Motor neuron (in vitro differentiated cells): ENCODE measurements around the gene NMT1. TPM values are rescaled to one million over a fixed set of nuclear protein-coding genes. Genes with fewer than 3 reads are reported as not detected.

Experiments
- ATAC-seq, 8 experiments: fragments of 200-7000 bp; cut with Tn5 transposase; replicated peaks in 6 of 8; 2 replicates each; pipeline ENCODE4 v1.8.0; 2021; ENCODE audit warnings: mild to moderate bottlenecking in 8 of 8, moderate library complexity in 8 of 8
- H3K27ac ChIP-seq, 2 donors: fragments of 250-450 bp; sonication (Bioruptor Pico); 2 replicates each; pipeline ENCODE4 v1.9.0; 2021; ENCODE audit warnings: antibody characterized with exemption in 2 of 2, mild to moderate bottlenecking in 2 of 2, moderate library complexity in 1 of 2
- H3K4me1 ChIP-seq, 2 donors: fragments of 250-450 bp; sonication (Bioruptor Pico); replicated peaks in 1 of 2; 2 replicates each; pipeline ENCODE4 v1.6.1; 2021; ENCODE audit warnings: antibody characterized with exemption in 2 of 2, mild to moderate bottlenecking in 2 of 2, moderate library complexity in 1 of 2
- H3K4me3 ChIP-seq, 5 donors: fragments of 250-450 bp; sonication (Bioruptor Pico); 2 replicates each; pipeline ENCODE4 v1.9.0; 2021; ENCODE audit warnings: antibody characterized with exemption in 5 of 5, mild to moderate bottlenecking in 5 of 5, moderate library complexity in 4 of 5
- WGBS, 10 experiments: fragments of 450-650 bp; shearing (Covaris generic); methylation state at CpG; one replicate each; pipeline ENCODE4 v1.0.0; 2022; 5-methylcytosine and 5-hydroxymethylcytosine counted together
- in situ Hi-C, 9 experiments: fragments of 400-800 bp; cut with MboI; loops; one replicate each; pipeline ENCODE4 v1.15.0; 2021; ENCODE audit warnings: low sequenced_read_pairs in 9 of 9, low pct_unique_long_range_greater_than_20kb in 2 of 9; ENCODE audit not compliant: unreplicated experiment in 9 of 9
- total RNA-seq, 8 experiments: library from RNA; unstranded; fragments of 300-600 nt; gene quantifications; 2 replicates each; pipeline versions ENCODE4 v1.2.3 to v1.2.4, GENCODE V29; 2022

Gene NMT1
- 100 to 1,000 TPM in 2 of 8 experiments, 10 to 100 TPM in 6; 38.3 to 140 (median 67.8) TPM for total RNA-seq

- Histone ChIP-seq H3K4me3 (peak within 1 kb of the TSS; percentile 67 to 94 (median 88)), H3K4me1 (peaks cover 12 to 13% of the 10 kb centered on the region in 2 donors), H3K27ac (peak within 1 kb of the TSS; percentile 96 to 97)
- peak; percentile 93 to 96 (median 94) for ATAC-seq
- in situ Hi-C loops = no loop called here
- WGBS, 10 experiments = 0% methylated on average over 1 to 21 of the region's 50 CpGs; no CpG with 5 or more reads in 1 of the 10 experiments
Observed at GRCh38 chr17:45060797-45061605, at the start of gene NMT1. NMT1 (plus strand) TSS chr17:45061317; CDS start chr17:45061330, 13 bp downstream.

GRCh38 chr17:45011767-45012166, 49.4 kb upstream of the NMT1 start:
- peaks cover 32 to 33% of the 10 kb centered on the region in 2 donors for H3K4me1 ChIP-seq
- no peak overlapping the region for H3K27ac ChIP-seq
- in situ Hi-C loops = loop anchor here in 5 of 9 experiments (10.0 to 25.0 kb wide), 3 partner anchors 87 to 99 kb away; partner anchors contain the start of gene GFAP (in 2 of the 5)
- 33 to 100% (median 100%) methylated on average over 1 of the region's 1 CpG; no CpG with 5 or more reads in 5 of the 10 experiments for WGBS, 10 experiments
- ATAC-seq = no peak
- H3K4me3 ChIP-seq = no peak overlapping the region

DNA sequence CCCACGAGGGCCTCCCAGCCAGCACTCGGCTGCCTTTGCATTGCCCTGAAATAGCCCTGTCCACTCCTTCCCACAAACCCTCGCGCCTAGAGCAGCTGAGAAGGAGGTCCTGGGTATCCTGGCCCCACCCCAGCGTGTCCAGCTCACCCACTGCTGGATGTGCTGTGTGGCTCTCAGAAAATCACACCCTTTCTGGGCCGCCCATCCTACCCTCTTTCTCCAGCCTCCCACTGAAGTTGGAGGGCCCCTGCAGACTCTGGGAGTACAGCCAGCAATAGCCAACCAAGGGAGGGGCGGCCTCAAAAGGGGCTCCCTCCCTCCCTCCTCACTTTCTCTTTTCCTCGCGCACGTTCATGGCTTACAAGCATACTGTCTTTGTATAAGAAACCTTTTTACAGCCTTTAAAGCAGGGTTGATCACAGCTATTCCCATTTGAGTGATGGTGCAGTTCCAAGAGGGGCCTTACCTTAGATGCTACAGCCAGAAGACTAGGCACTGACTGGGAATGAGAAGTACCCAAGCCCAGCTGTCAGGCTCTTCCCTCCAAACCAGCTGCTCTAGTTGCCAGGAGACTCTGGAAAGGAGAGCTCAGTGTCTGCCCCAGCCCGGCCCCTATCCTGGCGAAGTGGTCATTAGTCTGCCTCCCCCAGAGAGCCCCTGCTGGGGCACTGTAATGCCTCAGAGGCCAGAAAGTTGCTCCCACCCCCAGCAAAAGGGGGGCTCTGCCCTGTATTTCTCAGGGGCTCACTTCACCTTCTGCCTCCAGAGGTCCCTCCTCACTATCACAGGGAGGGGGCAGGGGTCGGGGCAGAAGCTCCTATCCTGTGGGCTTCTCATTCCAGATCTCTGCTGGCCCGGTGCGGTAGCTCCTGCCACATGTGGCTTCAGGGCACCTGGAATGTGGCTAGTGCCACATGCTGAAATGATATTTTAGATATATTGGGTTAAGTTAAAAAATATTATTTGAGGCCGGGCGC, 47.8 kb upstream of the NMT1 start:
- peaks cover 29 to 34% of the 10 kb centered on the region in 2 donors for H3K4me1 ChIP-seq
- no peak overlapping the region for H3K4me3 ChIP-seq
- peak; percentile 54 to 91 (median 64) for ATAC-seq
- H3K27ac ChIP-seq = no peak overlapping the region
- 13 to 100% (median 75%) methylated on average over 1 to 3 of the region's 17 CpGs; no CpG with 5 or more reads in 5 of the 10 experiments for WGBS, 10 experiments
- in situ Hi-C loops = loop anchor here in 5 of 9 experiments (10.0 to 25.0 kb wide), 3 partner anchors 89 to 101 kb away; partner anchors contain the start of gene GFAP (in 2 of the 5)

- 36 to 85% (median 65%) methylated on average over 1 to 7 of the region's 7 CpGs; no CpG with 5 or more reads in 3 of the 10 experiments for WGBS, 10 experiments
- no peak overlapping the region for H3K4me3 ChIP-seq
- ATAC-seq = no peak
- in situ Hi-C loops = loop anchor here in 6 of 9 experiments (5.0 to 25.0 kb wide), 4 partner anchors 91 to 104 kb away; partner anchors contain the start of gene GFAP (in 2 of the 6)
- peak overlapping the region in 1 of 2 donors; percentile 9 for H3K27ac ChIP-seq
- H3K4me1 ChIP-seq = peaks cover 50% of the 10 kb centered on the region in 2 donors
Observed at GRCh38 chr17:45016237-45016636, 44.9 kb upstream of the NMT1 start.

DNA sequence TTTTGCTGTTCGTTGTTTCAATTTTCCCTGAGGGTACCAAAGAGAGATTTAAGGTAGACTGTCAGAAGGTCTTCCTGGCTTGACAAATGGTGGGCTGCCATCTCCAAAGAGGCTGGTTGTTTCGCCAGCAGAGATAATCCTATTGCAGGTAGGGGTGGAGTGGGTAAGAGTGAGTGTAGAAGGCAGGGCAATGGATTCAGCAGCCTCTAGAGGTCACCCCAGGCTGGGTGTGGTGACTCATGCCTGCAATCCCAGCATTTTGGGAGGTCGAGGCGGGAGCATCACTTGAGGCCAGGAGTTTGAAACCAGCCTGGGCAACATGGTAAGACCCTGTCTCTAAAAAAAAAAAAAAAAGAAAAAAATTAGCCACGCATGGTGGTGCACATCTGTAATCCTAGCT, 44.3 kb upstream of the NMT1 start:
- WGBS, 10 experiments = 50 to 100% (median 72%) methylated on average over 1 to 4 of the region's 5 CpGs; no CpG with 5 or more reads in 2 of the 10 experiments
- in situ Hi-C loops = loop anchor here in 6 of 9 experiments (5.0 to 25.0 kb wide), 4 partner anchors 92 to 105 kb away; partner anchors contain the start of gene GFAP (in 2 of the 6)
- H3K27ac ChIP-seq = peak overlapping the region in 1 of 2 donors; percentile 9
- H3K4me1 ChIP-seq = peaks cover 55 to 56% of the 10 kb centered on the region in 2 donors
- no peak overlapping the region for H3K4me3 ChIP-seq
- ATAC-seq = no peak

DNA sequence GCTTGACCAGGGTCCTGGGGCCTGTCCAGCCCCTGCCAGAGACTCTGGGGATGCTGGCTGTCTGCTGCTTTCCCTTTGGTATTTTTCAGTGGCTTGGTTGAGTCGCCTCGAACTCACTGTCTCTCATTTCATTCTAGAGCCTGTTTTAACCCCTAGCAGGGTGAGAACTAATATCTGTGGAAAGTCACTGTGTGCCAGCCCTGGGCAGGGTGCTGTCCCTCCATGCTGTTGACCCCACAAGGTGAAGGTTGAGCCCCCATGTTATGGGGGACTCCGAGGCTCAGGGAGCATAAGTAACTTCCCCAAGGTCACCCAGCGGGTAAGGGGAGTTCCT, 42.6 kb upstream of the NMT1 start:
- Histone ChIP-seq H3K4me3 (peak overlapping the region in 4 of 5 donors; percentile 29 to 41 (median 36)), H3K27ac (peak overlapping the region in 1 of 2 donors; percentile 14), H3K4me1 (peaks cover 46 to 49% of the 10 kb centered on the region in 2 donors)
- no peak for ATAC-seq
- 17 to 42% methylated on average over 2 of the region's 4 CpGs; no CpG with 5 or more reads in 8 of the 10 experiments for whole genome bisulfite sequencing, 10 experiments
- in situ Hi-C loops = loop anchor here in 6 of 9 experiments (5.0 to 25.0 kb wide), 4 partner anchors 94 to 106 kb away; partner anchors contain the start of gene GFAP (in 2 of the 6)

DNA sequence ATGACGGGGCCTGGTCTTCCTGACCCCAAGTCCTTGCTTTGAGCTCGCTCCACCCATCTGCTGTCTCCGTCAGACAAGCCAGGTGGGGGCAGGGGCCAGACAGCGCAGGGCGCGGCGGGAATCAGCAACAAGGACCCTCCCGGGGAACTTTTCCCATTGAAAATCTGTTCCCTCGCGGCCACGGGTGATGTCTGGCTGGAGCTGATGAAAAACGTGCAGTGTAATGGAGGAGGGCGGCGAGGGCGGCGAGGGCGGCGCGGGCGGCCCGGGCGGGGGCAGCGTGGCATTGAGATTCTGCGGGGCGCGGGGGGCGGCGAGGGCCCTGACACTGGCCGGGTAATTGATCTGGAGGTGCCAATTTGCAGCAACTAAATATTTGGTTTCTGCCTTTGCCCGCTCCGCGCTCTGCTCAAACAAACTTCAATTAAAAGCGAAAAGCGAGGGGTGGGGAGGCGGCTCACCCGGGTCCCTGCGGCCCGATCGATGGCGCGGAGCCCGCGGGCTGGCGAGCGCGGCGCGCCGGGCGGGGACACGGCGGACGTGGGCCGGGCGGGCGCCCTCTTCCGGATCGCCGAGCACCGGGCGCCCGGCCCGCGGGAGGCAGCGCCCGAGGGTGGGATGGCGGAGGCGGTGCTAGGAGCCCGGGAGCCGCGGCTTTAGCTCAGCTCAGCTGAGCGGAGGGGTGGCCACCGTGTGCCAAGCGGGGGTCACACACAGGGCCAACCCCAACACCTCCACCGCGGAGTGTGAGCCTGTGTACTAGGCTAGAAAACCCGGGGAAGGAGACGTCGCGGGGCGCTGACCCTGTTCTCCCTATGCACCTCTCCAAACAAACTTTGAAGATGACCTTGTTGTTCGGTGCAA, 42.0 kb upstream of the NMT1 start:
- peak overlapping the region; percentile 29 to 41 (median 35) for H3K4me3 ChIP-seq
- peak; percentile 59 to 80 (median 66) for ATAC-seq
- peak overlapping the region in 1 of 2 donors; percentile 14 for H3K27ac ChIP-seq
- peaks cover 42 to 46% of the 10 kb centered on the region in 2 donors for H3K4me1 ChIP-seq
- in situ Hi-C loops = loop anchor here in 6 of 9 experiments (5.0 to 25.0 kb wide), 4 partner anchors 94 to 107 kb away; partner anchors contain the start of gene GFAP (in 2 of the 6)
- WGBS, 10 experiments = 0 to 22% (median 5%) methylated on average over 3 to 14 of the region's 82 CpGs; no CpG with 5 or more reads in 5 of the 10 experiments

DNA sequence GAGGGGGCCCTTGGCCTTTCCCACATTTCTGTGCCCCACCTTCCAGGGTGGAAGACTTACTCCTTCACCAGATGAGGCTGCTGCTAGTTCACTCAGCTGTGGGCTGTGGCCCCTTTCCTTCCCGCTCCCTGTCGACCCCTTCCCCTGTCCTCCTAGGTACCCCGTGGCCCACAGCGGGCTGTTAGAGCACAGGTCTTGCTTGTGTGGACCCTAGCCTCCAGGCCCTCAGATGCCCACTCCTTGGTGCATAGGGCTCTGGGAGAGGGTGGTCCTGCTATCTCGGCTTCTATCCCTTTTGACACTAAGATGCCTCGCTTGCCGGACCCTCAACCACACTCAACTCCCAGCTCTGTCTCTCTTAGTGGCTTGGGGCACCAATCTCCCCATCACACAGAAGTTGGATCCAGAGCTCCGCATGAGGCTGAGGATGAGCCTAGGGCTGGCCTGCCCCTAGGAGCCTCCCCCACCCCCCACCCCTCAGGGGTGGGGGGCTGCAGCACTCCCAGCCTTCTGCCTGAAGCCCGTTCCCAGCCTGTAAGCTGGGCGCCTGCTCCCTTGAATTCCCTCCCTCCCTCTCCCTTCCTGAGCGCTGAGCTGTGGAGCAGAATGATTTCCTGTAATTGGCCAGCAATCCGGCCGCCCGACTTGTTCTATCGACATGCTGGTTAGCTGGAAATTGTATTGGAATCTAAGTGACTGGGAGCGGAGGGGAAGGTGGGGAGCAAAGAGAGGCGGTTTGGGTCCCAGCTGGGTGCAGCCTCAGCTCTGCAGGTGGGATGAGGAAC, 40.6 kb upstream of the NMT1 start:
- WGBS, 10 experiments = 30 to 60% (median 40%) methylated on average over 1 to 4 of the region's 17 CpGs; no CpG with 5 or more reads in 5 of the 10 experiments
- no peak overlapping the region for H3K27ac ChIP-seq
- H3K4me3 ChIP-seq = no peak overlapping the region
- ATAC-seq = peak in 5 of 8 experiments; percentile 33 to 47 (median 39)
- H3K4me1 ChIP-seq = peaks cover 42 to 46% of the 10 kb centered on the region in 2 donors
- in situ Hi-C loops = loop anchor here in 1 of 9 experiments (25.0 kb wide), 1 partner anchor 108 kb away; the partner anchor contains the start of gene GFAP

GRCh38 chr17:45021607-45022287, 39.4 kb upstream of the NMT1 start:
- Histone ChIP-seq H3K4me3 (peak overlapping the region in 3 of 5 donors; percentile 17 to 20 (median 19)), H3K27ac (no peak overlapping the region), H3K4me1 (peaks cover 35% of the 10 kb centered on the region in 2 donors)
- 2 to 36% (median 13%) methylated on average over 4 to 13 of the region's 57 CpGs; no CpG with 5 or more reads in 6 of the 10 experiments for WGBS, 10 experiments
- ATAC-seq = peak; percentile 65 to 81 (median 71)
- in situ Hi-C loops = loop anchor here in 1 of 9 experiments (25.0 kb wide), 1 partner anchor 109 kb away; the partner anchor contains the start of gene GFAP

DNA sequence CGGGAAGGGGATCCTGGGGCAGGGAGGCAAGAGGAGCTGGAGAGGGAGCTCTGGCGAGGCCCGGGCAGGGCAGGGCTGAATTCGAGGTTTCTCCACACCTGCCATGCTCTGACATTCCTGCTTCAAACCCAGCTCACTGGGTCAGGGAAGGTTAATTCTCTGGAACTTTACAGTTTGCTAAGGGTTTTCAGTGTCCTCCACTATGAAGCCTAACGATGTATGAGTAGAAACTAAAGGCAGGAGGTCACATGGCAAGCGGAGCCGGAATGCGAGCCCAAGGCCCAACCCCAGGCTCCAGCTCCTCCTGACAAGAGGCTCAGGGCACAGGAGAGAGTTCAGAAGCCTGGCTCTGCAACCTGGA, 38.8 kb upstream of the NMT1 start:
- Histone ChIP-seq H3K4me3 (no peak overlapping the region), H3K27ac (no peak overlapping the region), H3K4me1 (peaks cover 32 to 35% of the 10 kb centered on the region in 2 donors)
- ATAC-seq = peak in 4 of 8 experiments; percentile 2 to 22 (median 10)
- 7 to 96% (median 71%) methylated on average over 2 to 6 of the region's 8 CpGs; no CpG with 5 or more reads in 3 of the 10 experiments for WGBS, 10 experiments
- in situ Hi-C loops = loop anchor here in 1 of 9 experiments (25.0 kb wide), 1 partner anchor 110 kb away; the partner anchor contains the start of gene GFAP
